ENCODE measurements around the gene TGFBR1.

The TGFBR1 gene

DNA sequence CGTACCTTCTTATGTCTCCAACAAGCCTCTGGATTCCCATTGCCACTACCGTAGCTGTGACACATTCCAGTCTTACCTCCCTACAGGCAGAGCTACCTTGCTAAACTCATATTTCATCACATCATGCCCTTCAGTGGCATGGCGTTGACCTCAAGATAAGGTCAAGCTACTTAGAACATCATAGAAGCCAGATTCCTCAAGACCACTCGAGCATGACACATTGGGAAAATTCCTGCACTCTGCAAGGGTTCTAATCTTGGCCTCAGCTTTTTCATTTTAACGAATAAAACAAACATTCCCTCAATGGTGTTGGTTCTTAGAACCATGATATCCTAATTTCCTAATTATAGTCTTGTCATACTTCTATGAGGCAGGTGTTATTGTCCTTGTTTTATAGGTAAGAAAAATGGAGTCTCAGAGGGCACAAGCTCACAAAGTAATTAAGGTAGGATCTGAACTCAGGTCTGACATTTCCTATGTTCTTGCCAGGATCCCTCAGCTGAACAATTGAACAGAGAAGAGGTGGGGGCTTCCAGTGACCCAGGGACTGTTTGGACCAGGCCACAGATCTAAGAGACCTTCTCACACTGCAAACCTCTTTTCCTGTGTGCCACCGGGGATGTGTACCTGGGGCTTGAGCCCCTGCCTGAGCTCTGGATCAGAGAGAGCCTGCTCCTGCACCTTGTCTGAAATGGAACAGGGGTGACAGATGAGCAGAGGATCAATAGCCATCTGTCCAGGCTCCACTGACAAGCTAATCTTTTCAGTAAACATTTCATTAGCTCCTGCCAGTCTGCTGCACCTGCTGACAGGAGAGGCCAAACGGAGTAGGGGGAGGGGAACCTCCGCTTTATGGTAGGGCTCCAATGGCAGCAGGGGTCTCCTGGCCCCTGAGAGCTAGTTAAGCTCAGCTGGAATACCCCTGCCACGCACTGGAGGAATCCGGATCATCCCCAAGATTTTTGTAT, 67.5 kb downstream of the TGFBR1 start:
- DNase-seq = no peak

DNA sequence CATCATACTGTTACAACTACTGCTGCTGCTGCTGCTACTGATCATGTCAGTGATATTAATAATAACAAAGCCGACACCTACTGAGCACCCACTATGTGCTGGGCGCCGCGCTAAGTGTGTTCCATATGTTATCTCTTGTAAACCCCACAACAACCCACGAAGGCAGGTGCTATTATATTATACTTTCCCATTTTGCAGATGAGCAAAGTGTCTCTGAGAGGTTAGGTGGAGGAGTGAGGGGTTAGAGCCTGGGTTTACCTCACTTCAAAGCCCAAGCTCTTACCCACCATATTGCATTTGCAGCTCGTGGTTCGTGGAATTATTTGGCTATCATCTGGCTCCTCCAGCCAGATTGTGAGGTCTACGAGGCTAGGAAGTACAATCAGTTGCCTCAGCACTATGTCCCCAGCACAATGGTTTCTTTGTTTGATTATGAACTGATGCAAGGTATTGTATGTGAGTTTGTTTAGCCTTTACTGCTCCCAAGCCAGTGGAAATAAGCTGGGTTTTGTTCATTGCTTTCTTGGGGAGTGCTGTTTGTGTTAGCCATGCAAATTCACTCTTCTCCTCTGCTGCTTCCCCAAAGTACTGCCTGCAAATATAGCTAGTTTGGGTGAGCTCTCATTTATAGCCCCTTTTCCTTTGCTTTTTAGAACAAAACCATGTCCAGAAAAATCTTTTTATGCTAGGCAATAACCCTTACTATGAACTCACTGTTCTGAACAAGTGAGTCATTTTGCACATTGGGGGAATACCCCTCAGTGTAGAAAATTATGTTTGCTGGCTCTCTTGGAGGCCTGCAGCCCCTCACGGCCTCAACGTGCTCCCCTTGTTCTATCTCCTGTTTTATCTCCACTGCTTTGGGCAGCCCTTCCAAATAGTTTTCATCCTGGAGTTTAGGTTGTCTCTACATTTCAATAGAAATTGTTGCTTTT, 68.9 kb downstream of the TGFBR1 start:
- no peak for DNase-seq

DNA sequence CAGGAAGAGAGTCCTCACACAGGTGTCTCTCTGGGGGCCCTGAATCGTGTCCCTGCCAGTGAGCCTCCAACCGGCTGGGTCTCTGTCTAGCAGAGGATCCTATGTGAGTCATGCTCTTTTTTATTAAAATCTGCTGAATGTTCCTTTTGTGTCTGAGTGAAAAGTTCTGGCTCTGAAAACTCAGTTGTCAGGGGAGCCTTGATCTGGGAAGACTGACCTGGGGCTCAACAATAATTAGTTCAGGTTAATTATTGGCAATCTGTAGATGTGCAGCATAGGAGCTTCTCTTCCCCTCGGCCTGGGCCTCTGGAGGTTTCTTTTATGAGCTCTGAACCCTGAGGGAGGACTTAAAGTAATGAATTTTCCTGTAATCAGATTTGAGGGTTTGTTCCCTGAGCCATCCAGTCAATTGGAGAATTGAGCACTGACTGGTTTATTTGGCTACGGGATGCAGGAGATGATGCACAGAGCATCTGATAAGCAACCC, 71.7 kb downstream of the TGFBR1 start:
- no peak for DNase-seq

DNA sequence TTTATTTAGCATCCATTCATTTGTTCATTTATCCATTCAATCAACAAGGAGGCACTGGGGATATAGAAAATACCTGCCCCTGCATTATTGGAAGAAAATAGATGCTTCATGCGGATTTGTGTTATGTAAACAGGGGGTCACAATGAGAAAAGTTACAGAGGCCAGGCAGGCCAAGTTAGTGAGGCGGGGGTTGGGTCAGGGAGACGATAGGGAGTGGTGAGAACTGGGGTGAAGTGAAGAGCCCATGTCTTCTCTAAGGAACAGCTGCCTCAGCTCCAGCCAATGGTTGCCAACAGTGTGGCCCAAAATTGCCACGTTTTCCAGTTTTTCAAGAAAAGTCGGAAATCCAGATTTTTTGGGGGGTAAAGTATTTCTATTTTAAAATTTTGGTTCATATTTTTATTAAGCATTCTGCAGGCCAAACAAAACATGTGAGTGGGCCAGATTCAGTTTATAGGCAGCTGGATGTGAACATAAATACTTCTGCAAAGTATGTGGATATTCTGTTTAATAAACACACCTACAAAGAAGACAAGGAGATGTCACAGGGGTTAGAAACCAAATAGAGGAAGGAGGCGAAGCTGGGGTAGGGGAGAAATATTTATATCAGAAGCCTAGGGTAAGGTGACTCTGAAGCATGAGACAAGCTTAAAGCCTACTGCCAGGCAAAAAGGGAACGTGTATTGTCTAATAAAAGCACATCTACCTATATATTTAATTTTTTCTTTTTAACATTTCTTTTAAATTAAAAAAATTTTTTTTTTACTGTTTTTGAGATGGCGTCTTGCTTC, 72.9 kb downstream of the TGFBR1 start:
- no peak for DNase-seq

DNA sequence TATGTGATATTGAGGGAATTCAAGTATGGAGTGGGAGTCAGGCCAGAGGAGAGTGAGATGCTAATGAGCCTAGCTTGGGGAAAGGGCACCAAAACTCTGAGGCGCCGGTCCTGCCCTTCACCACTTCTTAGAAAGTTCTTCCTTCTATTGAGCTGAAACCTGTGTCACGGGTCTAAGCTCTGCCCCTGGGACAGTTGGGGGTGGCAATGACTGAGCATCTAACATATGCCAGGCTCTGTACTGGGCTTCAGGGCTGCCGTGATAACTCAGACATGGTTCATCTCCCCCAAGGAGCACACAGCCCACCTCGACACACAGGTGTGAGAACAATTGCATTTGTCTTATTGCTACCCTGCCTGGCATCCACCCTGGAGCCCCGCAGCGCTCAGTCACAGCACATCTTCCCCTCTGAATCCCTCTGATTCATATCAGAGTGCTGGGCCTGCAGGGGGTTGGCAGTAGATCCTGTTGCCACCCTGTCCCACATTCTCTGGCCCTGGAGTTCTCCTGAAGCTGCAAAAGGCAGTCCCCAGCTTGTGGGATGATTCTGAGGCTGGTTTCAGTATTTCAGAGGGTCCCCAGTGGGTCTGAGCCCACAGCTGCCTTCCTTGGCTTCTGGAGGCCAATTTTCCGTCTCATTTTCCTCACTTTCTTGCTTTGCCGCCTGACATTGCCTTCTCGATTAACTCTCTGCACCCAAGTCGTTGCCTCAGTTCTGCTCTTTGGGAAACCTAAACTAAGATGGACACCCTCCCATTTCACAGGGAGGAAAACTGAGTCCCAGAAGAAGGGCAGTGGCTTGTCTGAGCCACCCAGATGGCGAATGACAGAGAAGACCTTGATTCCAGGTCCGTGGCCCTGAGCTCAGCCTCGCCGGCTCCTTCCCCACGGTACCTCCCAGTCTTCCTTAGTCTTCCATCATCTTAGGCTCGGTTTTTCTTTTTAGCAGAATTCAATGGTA, 74.3 kb downstream of the TGFBR1 start:
- no peak for DNase-seq

DNA sequence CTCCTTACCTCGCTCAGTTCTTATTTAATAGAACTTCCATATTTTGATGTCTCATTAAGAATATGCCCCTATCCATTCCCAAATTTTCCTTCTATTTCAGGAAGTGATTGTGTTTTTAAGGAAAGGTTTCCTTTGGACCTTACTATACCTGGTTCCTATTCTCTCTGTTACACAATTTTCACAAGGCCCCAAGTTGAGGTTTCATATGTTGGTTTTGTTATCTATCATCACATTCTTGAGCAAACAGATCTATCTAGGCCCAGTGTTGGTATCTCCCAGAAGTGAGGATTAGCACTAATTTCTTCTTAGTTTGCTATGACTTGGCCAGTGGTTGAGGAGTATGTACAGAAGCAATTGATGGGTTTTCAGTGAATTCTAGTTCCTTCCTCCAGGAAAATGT, 75.3 kb downstream of the TGFBR1 start:
- no peak for DNase-seq

DNA sequence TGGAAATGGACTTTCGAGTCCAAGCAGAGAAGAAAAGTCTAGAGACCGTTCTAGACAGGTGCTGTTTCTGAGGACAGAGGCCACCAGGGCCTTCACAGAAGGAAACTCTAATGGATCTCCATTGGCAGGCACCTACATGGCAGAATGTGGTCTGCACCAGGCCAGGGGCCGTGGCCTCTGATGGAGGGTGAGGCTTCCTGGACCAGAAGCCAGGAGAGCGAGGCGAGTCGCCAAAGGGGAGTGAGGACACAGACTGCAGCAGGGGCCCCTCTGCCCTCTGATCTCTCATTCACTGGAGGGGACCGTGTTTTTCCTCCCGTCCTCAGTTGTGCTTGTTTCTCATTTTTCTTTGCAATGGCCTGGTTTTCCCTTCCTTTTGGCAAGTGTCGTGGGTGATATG, 75.7 kb downstream of the TGFBR1 start:
- DNase-seq = no peak

DNA sequence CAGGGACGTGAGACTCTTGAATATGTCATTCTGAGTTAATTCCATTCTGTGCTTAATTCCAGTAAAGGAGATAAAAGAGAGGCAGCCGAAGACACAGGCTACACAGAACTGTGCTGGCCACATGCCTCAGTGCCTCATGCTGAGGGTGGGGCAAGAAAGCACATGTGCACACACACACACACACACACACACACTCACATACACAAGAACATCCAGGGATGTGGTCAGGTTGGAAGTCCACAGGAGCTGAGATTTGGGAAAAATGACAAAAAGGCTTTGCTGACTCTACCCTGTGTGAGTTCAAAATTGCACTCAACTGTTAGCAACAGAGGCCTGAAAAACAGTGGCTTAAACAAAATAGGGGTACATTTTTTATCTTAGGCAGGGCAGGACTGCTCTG, 76.3 kb downstream of the TGFBR1 start:
- no peak for DNase-seq

DNA sequence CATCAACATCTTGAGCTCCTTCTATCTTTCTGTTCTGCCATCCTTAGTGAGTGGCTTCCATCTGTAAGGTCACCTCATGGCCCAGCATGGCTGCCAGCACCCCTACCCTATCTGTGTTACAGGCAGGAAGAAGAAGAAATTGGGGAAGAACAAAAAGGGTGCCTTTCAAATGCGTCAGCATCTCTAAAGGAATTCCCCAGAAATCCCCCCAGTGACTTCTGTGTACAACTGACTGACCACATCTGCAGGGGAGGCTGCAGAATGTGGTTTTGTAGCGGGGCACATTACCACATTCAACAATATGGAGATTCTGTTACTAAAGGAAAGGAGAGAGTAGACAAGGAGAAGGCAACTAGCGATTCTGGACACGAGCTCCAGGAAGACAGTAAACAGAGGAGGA, 76.7 kb downstream of the TGFBR1 start:
- no peak for DNase-seq

DNA sequence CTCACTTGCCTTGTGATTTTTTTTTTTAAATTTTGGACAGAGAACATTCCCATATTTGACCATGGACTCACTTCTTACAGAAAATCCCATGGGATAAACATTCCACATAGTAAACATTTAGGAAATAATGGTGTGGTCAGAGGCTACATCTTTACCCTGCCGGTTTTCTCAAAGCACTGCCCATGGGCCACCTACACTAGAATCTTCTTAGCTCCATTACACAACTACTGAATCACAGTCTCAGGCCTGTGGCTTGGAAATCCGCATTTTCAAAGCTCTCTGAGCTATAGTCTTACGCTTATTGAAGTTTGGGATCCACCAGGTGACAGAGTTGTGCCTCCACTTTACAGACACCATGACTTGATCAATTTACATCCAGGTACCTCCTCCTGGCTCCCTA, 77.4 kb downstream of the TGFBR1 start:
- no peak for DNase-seq

DNA sequence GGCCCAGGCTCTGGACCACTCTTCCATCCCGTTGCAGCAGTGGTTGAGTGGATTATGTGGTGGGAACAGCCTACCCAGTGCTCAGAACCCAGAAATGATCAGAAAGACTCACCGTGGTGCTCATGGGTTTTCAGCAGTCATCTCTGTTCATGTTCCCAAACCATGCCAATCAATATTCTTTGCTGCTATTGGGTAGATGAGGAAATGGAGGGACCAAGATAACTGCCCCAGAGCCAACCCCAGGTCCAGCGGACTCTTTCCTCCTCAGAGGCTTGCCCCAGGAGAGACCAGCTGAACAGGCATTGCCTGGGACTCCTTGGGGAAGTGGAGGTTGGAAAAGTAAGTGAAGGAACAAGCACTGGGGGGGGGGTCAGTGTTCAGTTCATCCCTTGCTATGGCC, 78.7 kb downstream of the TGFBR1 start:
- DNase-seq = no peak

DNA sequence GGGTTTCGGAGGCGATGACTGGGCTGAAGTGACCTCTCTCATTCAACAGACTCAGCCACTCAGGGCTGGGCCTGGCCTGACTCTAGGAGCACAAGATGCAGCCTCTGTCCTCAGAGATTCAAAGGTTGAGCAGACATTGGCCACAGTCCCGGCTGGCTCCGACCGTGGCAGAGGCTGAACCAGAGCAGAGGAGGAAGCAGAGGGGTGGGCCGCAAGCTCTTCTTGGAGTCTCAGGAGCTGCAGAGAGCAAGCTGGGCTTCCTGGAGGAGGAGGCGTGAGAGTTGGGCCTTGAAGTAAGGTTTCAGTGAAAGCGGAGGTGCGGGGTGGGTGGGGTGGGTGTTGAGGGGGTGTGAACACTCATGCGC, 79.2 kb downstream of the TGFBR1 start:
- no peak for DNase-seq

DNA sequence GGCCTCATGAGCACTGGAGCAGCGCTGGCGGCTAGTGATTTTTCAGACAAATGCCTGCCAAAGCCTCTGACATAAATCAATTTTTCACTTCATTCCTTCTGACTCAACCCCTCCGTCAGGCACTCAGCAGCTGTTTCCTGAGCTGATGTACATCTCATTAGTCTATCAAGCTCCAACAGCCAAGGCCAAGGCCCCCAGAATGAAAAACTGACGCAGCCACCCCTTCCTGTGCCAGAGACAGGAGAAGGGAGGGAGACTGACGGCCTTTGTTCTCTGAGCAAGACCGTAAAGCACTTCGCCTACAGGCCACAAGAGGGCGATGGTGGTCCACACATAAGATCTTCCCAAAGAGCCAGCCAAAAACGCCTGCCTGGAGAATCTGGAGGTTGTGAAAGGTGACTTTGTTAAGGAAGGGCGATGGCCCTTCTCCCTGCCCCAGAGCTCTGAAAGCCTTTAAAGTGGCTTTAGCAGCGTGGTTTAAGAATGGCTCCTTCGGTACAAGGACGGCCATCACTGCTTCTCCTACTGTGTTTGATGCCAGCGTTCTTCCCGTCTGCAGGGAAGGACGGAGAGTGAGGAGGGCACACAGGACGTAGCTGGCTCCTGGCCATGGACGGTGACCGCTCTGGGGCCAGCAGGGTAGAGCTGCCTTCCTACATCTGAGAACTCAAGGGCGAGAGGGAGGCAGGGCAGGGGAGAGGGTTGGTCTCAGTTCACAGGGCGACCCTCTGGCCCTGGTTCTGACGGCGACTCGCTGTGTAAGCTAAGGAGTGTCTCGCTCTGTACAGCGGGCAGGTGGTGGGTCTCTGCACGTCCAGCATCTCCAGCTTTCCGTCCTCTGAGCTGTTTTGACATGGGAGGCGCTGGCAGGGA, 79.8 kb downstream of the TGFBR1 start:
- peak; percentile 67 for DNase-seq

DNA sequence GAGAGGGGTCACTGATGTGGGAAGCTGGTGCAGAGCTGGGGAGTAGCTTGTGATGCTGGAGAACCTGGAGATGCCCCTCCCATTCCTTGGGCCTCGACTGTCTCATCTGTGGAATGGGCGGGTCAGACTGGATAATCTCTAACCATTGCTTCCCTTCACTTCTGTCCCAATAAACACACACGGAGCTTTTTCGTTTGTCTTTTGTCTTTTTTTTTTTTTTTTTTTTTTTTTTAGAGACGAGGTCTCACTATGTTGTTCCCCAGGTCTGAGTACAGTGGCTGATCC, 80.4 kb downstream of the TGFBR1 start:
- DNase-seq = no peak

DNA sequence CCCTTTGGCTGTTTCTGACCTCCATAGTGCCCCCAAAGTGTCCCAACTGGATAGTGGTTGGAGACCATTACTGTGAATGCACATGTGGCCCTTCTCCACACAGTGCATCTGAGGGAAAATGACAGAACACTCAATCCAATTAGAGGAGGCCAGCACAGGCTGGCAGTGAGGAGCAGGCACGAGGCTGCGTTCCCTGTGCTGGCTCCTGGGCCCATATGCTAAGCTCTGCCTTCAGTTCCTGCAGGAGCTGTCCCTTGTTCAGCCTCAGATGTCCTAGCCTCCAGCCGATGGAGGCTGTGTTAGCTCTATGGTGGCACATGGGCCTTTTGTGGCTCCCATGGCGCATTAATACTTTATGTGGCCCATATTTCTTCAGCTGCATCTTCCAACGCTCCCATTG, 81.0 kb downstream of the TGFBR1 start:
- DNase-seq = no peak

DNA sequence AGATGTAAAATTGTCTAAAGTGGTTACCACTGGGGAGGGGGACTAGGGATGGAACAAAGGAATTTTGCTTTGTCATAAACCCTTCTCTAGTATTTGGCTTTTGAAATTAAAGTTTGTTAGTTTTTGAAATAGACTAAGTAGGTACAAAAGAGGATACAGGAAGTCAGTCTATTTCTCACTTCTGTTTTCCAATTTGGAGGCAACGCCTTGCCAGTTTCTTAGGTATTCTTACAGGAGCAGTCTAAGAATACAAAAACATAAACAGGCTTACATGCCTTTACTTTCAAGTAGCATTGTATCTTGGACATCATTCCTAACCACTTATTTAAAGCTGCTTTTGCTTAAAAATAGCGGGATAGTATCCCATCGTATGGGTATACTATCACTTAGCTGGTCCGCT, 82.4 kb downstream of the TGFBR1 start:
- DNase-seq = no peak

DNA sequence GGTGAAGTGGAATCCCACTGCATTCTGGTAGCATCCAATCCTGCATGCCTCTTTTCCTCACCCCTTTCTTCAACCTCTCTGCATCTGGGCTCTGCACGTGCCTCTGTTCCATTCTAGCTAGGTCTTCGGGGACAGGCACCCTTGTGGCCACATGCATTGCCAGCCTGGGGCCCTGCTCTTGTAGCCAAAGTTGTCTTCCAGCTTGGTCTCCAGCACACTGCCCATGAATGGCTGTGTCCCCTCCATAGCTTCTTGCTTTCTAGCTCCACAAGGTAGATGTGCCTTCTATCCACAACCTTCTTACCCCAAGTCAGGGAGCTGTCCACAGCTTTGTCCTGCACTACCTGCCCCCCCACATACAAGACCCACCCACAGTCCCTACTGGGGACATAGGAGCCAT, 84.3 kb downstream of the TGFBR1 start:
- DNase-seq = no peak

DNA sequence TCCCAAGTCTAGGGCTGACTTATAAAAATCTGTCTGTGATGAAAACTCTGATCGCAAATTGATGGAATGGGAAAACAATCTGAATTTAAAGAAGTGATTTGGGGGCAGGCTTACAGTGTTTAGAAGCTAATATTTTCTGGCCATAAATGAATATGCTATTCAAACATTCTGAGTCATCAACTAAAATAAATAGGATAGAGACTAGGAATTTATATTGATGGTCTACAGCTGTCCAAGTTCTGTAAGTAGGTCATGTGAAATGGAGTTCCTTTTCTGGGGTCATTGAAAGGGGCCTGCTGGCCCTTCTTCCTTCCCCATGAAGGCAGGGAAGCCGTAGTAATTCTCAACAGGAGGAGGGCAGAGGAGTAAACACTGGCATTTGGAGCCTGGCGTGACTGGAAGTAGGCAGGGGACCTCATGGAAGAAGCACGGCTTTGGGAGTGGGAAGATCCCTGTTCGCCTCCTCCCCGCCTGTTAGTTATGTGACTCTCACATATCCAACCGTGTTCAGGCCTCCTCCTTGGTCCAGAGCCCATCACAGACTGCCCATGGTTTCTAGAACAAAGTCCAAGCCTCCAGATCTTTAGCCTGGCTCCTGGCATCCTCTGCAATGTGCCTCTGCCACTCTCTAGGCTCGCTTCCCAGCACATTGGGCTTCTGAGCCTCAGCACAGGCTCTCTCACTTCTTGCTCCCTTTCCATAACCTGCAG, 85.1 kb downstream of the TGFBR1 start:
- no peak for DNase-seq

DNA sequence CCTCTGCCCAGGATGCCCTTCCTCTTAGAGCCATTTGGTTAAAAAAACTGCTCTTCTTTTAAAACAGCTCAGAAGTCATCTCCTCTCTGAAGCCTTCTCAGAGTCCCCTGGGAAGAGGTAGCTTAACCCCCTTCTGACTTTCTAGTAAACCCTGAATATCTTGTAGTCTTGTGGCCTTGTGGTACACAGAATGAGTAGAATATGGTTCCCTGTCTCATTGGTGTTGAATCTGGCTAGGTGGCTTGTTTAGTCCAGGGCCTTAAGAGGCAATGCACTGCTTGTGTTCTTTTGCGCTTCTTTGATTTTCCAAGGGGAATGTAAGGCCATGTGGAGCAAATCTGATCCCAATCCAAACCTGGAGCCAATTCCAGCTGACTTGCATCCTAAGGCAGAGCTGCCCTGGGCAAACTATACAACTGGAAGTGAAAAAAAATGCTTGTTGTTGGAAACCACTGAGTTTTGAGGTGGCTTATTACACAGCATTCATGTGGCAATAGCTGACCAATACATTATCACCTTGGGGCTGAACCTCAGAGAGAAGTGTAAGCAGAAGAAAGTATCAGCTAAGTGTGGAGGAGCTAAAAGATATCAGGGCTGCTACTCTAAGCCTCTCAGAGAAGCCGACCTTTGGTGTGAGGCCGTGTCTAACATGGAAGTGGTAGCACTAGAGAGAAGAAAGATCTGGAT, 85.8 kb downstream of the TGFBR1 start:
- DNase-seq = no peak
